Fibroblast of skin of abdomen (primary cell): ENCODE results near the gene ADAMTS2.

Experiments used
- DNase-seq: peaks from one replicate; pipeline ENCODE4 v3.0.0-alpha.2; 2013

The ADAMTS2 gene

GRCh38 chr5:179343719-179344430, 1.4 kb downstream of the ADAMTS2 start:
- peak; percentile 44 for DNase-seq

- no peak for DNase-seq
Observed at GRCh38 chr5:179343021-179343718, 2.1 kb downstream of the ADAMTS2 start.

- peak; percentile 31 for DNase-seq
Observed at GRCh38 chr5:179342577-179342976, 2.7 kb downstream of the ADAMTS2 start.

DNA sequence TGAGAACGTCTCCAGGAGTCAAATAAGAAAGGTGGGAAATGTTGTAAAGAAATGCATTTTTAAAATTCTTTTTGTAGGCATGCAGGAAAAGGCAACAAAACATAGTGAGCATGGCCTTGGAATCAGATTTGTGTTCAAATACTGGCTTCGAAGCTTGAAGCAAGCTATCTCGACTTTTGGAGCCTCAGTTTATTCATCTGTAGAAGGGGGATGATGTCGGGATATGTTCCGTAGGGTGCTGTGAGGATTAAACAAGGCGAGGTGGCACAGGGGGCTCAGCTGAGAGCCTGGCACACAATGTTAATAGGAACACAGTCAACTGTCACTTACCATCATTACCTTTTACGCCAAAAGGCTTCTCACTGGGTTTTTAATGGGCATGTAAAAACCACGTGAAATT, 4.8 kb downstream of the ADAMTS2 start:
- DNase-seq = no peak

DNA sequence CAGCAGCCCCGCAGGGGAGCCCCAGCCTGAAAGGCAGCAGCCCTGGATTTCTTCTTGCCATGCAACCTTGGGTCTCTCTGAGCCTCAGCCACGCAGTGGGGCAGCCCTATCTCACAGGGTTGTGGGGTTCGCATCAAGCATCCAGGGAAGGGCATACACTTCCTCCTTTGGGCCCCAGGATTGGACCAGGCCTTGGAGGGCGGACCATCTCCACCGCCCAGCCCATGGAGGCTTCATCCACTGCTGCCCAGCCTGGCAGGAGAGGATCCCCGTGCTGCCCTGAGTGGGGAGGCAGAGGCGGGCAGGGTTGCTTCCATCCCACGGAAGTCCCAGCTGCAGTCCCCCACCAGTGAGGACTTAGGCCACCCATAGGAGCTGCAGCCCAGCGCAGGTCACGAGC, 5.3 kb downstream of the ADAMTS2 start:
- no peak for DNase-seq

DNA sequence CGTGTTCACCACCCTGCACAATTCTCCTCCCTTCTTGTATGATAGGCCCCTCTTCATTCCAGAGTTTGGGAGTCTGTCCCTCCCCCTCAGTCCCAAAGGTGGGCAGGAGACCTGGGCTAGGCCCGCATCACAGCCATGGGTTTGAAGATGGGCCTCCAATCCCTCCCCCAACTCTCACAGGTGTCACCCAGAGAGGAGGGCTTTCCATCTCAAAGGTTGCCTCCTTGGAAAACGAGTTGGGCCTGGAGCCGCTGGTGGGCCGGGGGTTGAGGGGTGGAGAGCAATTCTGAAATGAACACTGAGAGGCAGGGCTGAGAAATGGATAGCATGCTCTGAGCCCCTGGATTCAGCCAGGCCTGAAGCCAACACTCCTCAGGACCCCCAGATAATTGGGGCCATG, 6.2 kb downstream of the ADAMTS2 start:
- DNase-seq = no peak

DNA sequence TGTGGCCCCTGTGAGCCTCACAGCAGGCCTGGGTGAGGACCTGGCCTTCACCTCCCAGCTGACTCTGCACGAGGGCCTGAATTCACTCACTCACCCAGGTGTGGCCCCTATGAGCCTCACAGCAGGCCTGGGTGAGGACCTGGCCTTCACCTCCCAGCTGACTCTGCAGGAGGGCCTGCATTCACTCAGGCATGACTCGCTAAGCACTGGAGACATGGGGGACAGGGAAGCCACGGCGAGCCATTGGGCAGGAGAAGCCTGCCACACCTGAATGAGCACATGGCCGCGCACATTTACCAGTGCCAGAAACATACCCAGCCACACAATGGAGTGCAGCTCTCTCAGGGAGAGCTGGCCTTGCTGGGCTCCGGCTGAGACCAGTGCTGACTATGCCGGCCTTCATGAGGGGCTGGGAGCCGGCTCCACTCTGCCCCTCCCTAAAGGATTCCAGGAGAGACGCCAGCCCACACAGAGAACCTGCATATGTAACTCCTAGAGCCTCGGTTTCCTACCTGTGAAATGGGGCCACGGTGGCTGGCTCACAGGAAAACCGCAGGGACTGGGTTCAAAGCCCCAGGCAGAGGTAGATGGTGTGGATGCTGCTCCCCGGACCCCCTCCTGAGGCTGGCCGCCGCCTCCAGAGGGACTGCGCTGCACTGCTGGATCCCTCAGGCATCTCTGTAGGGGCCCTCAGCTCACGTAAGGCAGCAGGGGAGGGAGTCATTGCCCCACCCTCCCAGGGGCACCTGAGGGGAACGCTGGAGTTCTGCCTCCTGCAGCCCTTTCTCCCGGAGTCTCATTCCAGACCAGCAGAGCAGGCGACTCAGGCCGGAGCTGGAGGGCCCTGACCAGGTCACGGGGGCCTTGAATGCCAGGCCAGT, 7.2 kb downstream of the ADAMTS2 start:
- no peak for DNase-seq

DNA sequence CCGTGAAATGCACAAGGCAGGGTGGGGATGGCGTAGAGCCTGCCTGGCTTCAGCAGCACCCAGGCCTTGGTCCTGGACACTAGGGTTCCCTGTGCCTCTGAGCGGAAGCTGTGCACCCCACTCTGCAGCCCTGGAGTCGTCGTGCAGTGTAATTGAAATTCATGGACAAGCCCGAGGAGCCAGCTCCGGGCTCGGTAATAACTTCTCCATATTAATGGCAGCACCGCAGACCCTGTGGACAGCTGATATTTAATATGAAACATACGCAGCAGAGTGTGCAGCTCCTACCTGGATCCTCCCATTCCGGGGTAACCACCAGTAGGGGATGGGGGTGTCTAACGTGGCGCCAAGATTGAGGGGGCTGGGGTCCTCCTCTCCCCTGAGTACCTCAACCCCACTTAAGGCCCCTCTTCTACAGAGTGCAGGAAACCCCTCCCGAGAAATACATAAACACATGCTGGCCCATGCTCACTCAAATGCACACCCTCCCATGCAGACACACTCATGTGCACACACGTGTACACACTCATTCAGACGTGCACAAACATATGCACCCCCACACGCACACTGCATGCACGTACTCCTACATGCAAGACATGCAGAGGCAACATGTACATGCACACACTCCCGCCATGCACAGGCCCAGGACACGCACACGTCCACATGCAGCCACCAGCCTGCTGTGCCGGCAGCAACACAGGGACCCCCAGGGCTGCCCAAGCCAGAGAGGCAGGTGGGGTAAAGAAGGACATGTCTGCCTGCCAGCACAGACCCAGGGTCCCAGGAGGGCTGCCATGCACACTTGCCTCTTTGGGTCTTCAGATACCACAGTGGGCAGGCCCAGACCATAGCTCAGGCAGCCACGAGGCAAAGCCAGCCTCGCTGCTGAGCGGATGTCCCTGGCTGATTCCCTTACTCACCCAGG, 8.1 kb downstream of the ADAMTS2 start:
- no peak for DNase-seq

GRCh38 chr5:179336126-179336870, 9.0 kb downstream of the ADAMTS2 start:
- DNase-seq = no peak

- DNase-seq = no peak
Observed at GRCh38 chr5:179333796-179334761, 11.2 kb downstream of the ADAMTS2 start.

DNA sequence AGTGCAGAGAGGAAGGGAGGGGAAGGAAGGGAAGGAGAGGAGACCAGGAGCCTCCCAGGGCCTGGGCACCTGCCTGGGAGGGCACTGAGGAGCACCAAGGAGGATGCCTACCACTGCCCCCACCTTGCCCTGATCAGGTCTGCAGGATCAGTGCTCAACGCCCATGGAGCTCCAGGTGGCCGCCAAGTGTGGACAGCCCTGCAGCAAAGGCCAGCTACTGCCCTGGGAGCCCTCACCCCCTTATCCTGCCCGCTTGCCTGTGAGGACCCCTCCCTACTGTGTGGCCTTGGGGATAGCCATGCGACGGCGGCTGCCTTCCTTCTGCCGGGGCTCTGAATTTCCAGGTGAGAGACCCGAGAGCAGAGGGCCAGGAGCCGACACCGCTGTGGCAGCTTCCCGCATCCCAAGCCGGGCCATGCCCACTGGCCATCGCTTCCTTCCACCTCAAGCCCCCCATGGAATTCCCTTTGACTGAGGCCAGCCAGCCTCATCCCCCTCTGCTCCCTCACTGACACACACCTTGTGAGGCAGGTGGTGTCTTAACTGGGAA, 12.4 kb downstream of the ADAMTS2 start:
- no peak for DNase-seq

- DNase-seq = no peak
Observed at GRCh38 chr5:179331591-179332375, 13.5 kb downstream of the ADAMTS2 start.

DNA sequence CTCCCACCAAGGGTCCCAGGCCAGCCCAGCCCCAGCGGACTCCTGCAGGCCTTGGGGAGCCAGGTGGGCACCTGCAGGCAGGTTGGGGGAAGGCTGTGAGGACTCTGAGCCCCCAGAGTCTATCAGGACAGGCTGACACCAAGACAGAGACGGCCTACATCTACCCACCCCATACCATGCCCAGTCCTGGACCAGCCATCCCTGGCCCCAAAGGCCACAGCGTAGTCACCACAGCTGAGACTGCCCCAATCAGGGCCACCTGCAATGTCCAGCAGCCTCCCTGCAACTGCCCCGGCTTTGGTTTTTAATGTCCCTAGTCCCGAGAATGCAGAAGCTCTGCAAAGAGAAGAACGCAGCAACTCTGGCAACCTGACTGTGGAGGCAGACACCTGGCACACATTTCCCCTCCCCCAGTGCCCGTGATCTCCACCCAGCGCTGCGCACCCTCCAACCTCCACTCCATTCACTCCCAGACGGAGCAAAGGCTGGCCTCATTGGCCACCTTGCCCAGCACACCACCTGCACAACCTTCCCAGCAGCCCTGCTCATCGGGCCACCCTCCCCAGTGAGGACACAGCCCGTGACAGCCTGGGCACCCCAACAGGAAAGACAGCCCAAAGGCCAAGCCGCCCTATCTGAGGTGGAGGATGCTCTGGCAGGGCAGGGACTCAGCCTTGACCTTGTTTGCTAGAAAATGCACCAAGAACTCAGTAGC, 14.9 kb downstream of the ADAMTS2 start:
- no peak for DNase-seq

DNA sequence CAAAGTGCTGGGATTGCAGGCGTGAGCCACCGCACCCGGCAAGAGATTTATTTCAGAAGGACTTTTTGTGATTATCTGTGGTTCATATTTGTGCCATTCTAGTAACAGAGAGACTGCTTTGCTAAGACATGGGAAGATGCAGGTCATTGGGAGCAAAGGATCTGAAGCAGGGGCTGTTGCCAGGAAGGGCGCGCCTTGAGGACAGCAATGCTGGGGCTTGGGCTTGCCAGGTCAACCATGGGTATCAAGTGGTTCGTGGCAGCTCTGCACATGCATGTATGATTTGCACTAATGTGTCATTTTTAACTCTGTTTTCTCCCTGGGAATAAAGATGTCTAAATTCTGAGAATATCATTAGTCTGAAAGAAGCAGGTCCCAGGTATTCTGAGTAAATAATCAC, 17.0 kb downstream of the ADAMTS2 start:
- no peak for DNase-seq

- no peak for DNase-seq
Observed at GRCh38 chr5:179327021-179327735, 18.1 kb downstream of the ADAMTS2 start.

- DNase-seq = peak; percentile 72
Observed at GRCh38 chr5:179326122-179326927, 18.9 kb downstream of the ADAMTS2 start.
